SU-DHL-6 (cell line): ENCODE results near the gene STRA6.

Experiments
- EZH2phosphoT487 ChIP-seq: fragments of 200-600 bp; sonication (generic), shearing (Covaris generic); conservative IDR thresholded peaks from 2 replicates; pipeline ENCODE4 v1.6.1; 2018; ENCODE audit warnings: mild to moderate bottlenecking, antibody characterized with exemption, low read length, moderate library complexity, mixed read lengths
- TF ChIP-seq, protein P1 (sequence below): fragments of 200-600 bp; sonication (generic); IDR thresholded peaks from one replicate; pipeline ENCODE4 v1.5.1; 2017; ENCODE audit warnings: antibody characterized with exemption, mild to moderate bottlenecking, low read length, moderate library complexity; ENCODE audit not compliant: insufficient read depth, poor library complexity, severe bottlenecking

DNA sequence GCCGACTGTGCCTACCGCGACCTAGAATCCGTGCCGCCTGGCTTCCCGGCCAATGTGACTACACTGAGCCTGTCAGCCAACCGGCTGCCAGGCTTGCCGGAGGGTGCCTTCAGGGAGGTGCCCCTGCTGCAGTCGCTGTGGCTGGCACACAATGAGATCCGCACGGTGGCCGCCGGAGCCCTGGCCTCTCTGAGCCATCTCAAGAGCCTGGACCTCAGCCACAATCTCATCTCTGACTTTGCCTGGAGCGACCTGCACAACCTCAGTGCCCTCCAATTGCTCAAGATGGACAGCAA is 27.7 kb downstream of the STRA6 start:
- TF ChIP-seq, protein P1, sequence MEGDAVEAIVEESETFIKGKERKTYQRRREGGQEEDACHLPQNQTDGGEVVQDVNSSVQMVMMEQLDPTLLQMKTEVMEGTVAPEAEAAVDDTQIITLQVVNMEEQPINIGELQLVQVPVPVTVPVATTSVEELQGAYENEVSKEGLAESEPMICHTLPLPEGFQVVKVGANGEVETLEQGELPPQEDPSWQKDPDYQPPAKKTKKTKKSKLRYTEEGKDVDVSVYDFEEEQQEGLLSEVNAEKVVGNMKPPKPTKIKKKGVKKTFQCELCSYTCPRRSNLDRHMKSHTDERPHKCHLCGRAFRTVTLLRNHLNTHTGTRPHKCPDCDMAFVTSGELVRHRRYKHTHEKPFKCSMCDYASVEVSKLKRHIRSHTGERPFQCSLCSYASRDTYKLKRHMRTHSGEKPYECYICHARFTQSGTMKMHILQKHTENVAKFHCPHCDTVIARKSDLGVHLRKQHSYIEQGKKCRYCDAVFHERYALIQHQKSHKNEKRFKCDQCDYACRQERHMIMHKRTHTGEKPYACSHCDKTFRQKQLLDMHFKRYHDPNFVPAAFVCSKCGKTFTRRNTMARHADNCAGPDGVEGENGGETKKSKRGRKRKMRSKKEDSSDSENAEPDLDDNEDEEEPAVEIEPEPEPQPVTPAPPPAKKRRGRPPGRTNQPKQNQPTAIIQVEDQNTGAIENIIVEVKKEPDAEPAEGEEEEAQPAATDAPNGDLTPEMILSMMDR = no peak
- TF ChIP-seq EZH2phosphoT487 = no peak
